Measurements from ENCODE around the gene CD160. TPM values are rescaled to one million over a fixed set of nuclear protein-coding genes. Genes with fewer than 3 reads are reported as not detected.
"Not testable (repeated sequence)": the region's sequence is repeated elsewhere in the genome, so short reads cannot be mapped to it uniquely, and the experiment has no call there.

Gene CD160
- 1 to 10 TPM in 1 of 4 donors, under 1 TPM in 1, not detected in 2; 0.82 to 1.6 TPM for total RNA-seq

GRCh38 chr1:145719230-145720079 lies at the start of gene CD160:
Gene CD160 (plus strand): TSS chr1:145719499. CDS start chr1:145728328, 8,829 bp downstream.
- in situ Hi-C loops (cut with MboI; ENCODE audit: low pct_ligation_motif_present in 1 of 4, low pct_unique_long_range_greater_than_20kb in 1 of 4, low sequenced_read_pairs in 3 of 4) (no loop called here), intact Hi-C loops (cut with DNase I; ENCODE audit: low total_unique reads) (no loop called here)
- no peaks in the 10 kb centered on the region for H3K9me3 ChIP-seq
- H3K27me3 ChIP-seq, result peaks cover 17% of the 10 kb centered on the region
- 76 to 78% methylated on average over 5 to 12 of the region's 12 CpGs for WGBS, 2 donors (ENCODE audit: low coverage in 1 of 2)
- no peaks in the 10 kb centered on the region for H3K36me3 ChIP-seq
- DNase-seq, result no peak
- H3K4me3 ChIP-seq, result no peak within 1 kb of the TSS
- H3K4me1 ChIP-seq, result peaks cover 4 to 10% (median 8%) of the 10 kb centered on the region in 4 donors
- H3K27ac ChIP-seq, result no peak within 1 kb of the TSS
- no peak for TF ChIP-seq POLR2AphosphoS5 (IDR thresholded peaks at IDR 0.05)
- no peak for TF ChIP-seq EP300 (IDR thresholded peaks at IDR 0.05; ENCODE audit: low read depth)
- TF ChIP-seq POLR2A (IDR thresholded peaks at IDR 0.05), result no peak
- TF ChIP-seq CTCF (IDR thresholded peaks at IDR 0.05), result no peak

- H3K4me3 ChIP-seq; H3K27me3 ChIP-seq; intact Hi-C loops (cut with DNase I; ENCODE audit: low total_unique reads); in situ Hi-C loops (cut with MboI; ENCODE audit: low pct_ligation_motif_present in 1 of 4, low pct_unique_long_range_greater_than_20kb in 1 of 4, low sequenced_read_pairs in 3 of 4); H3K36me3 ChIP-seq; DNase-seq; H3K9me3 ChIP-seq; H3K27ac ChIP-seq; H3K4me1 ChIP-seq: not testable (repeated sequence)
- 95% methylated on average over 2 of the region's 3 CpGs; no CpG with 5 or more reads in 1 of the 2 donors for WGBS, 2 donors (ENCODE audit: low coverage in 1 of 2)
These were observed 48.1 kb upstream of the CD160 start for GRCh38 chr1:145670995-145671745.

- H3K27me3 ChIP-seq; H3K27ac ChIP-seq; H3K4me1 ChIP-seq; H3K4me3 ChIP-seq; H3K9me3 ChIP-seq; DNase-seq; in situ Hi-C loops (cut with MboI; ENCODE audit: low pct_ligation_motif_present in 1 of 4, low pct_unique_long_range_greater_than_20kb in 1 of 4, low sequenced_read_pairs in 3 of 4); intact Hi-C loops (cut with DNase I; ENCODE audit: low total_unique reads); H3K36me3 ChIP-seq: not testable (repeated sequence)
- WGBS, 2 donors (ENCODE audit: low coverage in 1 of 2), result no CpG with 5 or more reads among the region's 1 CpG
These were observed 46.1 kb upstream of the CD160 start for GRCh38 chr1:145673217-145673616.

GRCh38 chr1:145684858-145685257 lies 34.4 kb upstream of the CD160 start:
- no CpG with 5 or more reads among the region's 3 CpGs for WGBS, 2 donors (ENCODE audit: low coverage in 1 of 2)
- H3K27me3 ChIP-seq; H3K4me3 ChIP-seq; H3K9me3 ChIP-seq; in situ Hi-C loops (cut with MboI; ENCODE audit: low pct_ligation_motif_present in 1 of 4, low pct_unique_long_range_greater_than_20kb in 1 of 4, low sequenced_read_pairs in 3 of 4); H3K36me3 ChIP-seq; intact Hi-C loops (cut with DNase I; ENCODE audit: low total_unique reads); DNase-seq; H3K27ac ChIP-seq; H3K4me1 ChIP-seq: not testable (repeated sequence)

- H3K4me3 ChIP-seq; in situ Hi-C loops (cut with MboI; ENCODE audit: low pct_ligation_motif_present in 1 of 4, low pct_unique_long_range_greater_than_20kb in 1 of 4, low sequenced_read_pairs in 3 of 4); H3K36me3 ChIP-seq; H3K27ac ChIP-seq; H3K9me3 ChIP-seq; DNase-seq; H3K27me3 ChIP-seq; intact Hi-C loops (cut with DNase I; ENCODE audit: low total_unique reads): not testable (repeated sequence)
- peaks cover 0 to 14% (median 3%) of the 10 kb centered on the region in 4 donors for H3K4me1 ChIP-seq
- 100% methylated on average over 1 of the region's 1 CpG; no CpG with 5 or more reads in 1 of the 2 donors for WGBS, 2 donors (ENCODE audit: low coverage in 1 of 2)
These were observed 33.2 kb upstream of the CD160 start for GRCh38 chr1:145686078-145686477.

GRCh38 chr1:145688328-145688727 lies 31.0 kb upstream of the CD160 start:
- no peak for DNase-seq
- Histone ChIP-seq H3K4me1 (peaks cover 0 to 17% (median 3%) of the 10 kb centered on the region in 4 donors), H3K27ac (no peak overlapping the region), H3K4me3 (no peak overlapping the region), H3K9me3 (no peaks in the 10 kb centered on the region), H3K27me3 (no peaks in the 10 kb centered on the region), H3K36me3 (no peaks in the 10 kb centered on the region)
- in situ Hi-C loops (cut with MboI; ENCODE audit: low pct_ligation_motif_present in 1 of 4, low pct_unique_long_range_greater_than_20kb in 1 of 4, low sequenced_read_pairs in 3 of 4), result no loop called here
- TF ChIP-seq CTCF (IDR thresholded peaks at IDR 0.05) (no peak), POLR2AphosphoS5 (IDR thresholded peaks at IDR 0.05) (no peak), EP300 (IDR thresholded peaks at IDR 0.05; ENCODE audit: low read depth) (no peak), POLR2A (IDR thresholded peaks at IDR 0.05) (no peak)
- intact Hi-C loops (cut with DNase I; ENCODE audit: low total_unique reads), result no loop called here
- WGBS, 2 donors (ENCODE audit: low coverage in 1 of 2), result 67 to 84% methylated on average over 2 to 4 of the region's 4 CpGs

Measured in transverse colon (tissue), 4 donors.